HL-60 (cell line): ENCODE data around the gene DBR1.

ENCODE experiments used
- DNase-seq, 2 experiments: peaks; one replicate each; pipeline ENCODE4 v3.0.0-alpha.2; 2010 to 2020; ENCODE audit warnings: low read depth in 1 of 2, low spot score in 1 of 2
- H3K27ac ChIP-seq: fragments of 250-450 bp; sonication (Bioruptor Pico); replicated peaks from 2 replicates; pipeline ENCODE4 v1.5.1; 2020; ENCODE audit warnings: mild to moderate bottlenecking, moderate library complexity
- H3K27me3 ChIP-seq: fragments of 250-450 bp; sonication (Bioruptor Pico); 2 replicates; pipeline ENCODE4 v1.5.1; 2021; ENCODE audit warnings: mild to moderate bottlenecking, moderate library complexity; ENCODE audit not compliant: insufficient read depth, poor library complexity, severe bottlenecking
- H3K4me3 ChIP-seq: replicated peaks from 2 replicates; pipeline ENCODE4 v1.5.1; 2011; ENCODE audit warnings: mild to moderate bottlenecking, control low read depth, low read length; ENCODE audit not compliant: insufficient read depth
- GABPA ChIP-seq: IDR thresholded peaks from 2 replicates; pipeline ENCODE4 v1.6.1; 2012; ENCODE audit warnings: low read depth
- POLR2AphosphoS5 ChIP-seq: IDR thresholded peaks from 2 replicates; pipeline ENCODE4 v1.6.1; 2012; ENCODE audit warnings: low read depth
- SPI1 ChIP-seq: IDR thresholded peaks from 2 replicates; pipeline ENCODE4 v1.6.1; 2012; ENCODE audit warnings: low read depth, mild to moderate bottlenecking, borderline replicate concordance
- TF ChIP-seq, protein P1 (sequence below): IDR thresholded peaks from one replicate; pipeline ENCODE4 v1.5.1; 2011; ENCODE audit warnings: low read length, control low read depth, inconsistent platforms; ENCODE audit not compliant: insufficient read depth
- TF ChIP-seq, protein P2 (sequence below): IDR thresholded peaks from 2 replicates; pipeline ENCODE4 v1.6.1; 2012; ENCODE audit warnings: low read depth; ENCODE audit not compliant: insufficient replicate concordance

DBR1 gene

DNA sequence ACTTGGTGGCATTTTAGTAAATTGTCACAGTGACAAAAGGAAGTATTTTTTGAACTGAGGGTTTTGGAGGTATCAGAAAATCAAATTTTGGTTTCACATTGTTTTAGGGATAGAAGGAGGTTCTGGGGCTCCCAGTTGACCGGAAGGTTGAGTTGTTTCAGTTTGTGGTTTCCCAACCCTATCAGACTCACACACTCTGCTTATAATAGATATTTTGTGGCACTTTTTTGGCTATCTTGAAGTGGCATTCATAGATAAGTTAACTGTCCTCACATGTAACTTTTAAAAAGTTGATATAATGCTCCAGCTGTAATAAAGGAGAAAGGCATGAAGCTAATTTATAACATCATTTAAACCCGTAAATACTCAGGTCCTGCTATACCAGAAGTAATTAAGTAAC lies 25.1 kb upstream of the DBR1 start:
- H3K27ac ChIP-seq, result no peak overlapping the region; the same call in 1 of the 2 replicates
- no peak for DNase-seq
- H3K4me3 ChIP-seq, result no peak overlapping the region

DNA sequence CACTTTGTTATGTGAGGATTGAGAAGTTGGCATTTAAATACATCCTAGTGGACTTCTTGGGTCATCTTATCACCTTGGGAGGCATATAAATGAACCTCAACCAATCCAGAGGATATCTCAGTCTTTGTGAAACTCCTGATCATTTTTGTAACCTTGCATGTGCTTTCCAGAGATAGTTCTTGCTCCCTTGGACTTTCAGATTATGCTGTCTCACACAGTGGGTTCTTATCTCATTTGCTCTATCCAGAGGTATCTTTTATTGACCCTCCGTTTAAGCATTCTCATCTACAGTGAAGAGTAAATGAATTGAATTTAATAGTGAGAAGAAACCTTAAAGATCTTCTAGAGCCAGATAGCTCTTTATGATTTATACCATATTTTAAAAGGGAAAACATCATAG lies 22.8 kb upstream of the DBR1 start:
- no peak for DNase-seq
- Histone ChIP-seq H3K4me3 (no peak overlapping the region), H3K27me3 (no peaks in the 10 kb centered on the region), H3K27ac (no peak overlapping the region)
- TF ChIP-seq, protein P1, sequence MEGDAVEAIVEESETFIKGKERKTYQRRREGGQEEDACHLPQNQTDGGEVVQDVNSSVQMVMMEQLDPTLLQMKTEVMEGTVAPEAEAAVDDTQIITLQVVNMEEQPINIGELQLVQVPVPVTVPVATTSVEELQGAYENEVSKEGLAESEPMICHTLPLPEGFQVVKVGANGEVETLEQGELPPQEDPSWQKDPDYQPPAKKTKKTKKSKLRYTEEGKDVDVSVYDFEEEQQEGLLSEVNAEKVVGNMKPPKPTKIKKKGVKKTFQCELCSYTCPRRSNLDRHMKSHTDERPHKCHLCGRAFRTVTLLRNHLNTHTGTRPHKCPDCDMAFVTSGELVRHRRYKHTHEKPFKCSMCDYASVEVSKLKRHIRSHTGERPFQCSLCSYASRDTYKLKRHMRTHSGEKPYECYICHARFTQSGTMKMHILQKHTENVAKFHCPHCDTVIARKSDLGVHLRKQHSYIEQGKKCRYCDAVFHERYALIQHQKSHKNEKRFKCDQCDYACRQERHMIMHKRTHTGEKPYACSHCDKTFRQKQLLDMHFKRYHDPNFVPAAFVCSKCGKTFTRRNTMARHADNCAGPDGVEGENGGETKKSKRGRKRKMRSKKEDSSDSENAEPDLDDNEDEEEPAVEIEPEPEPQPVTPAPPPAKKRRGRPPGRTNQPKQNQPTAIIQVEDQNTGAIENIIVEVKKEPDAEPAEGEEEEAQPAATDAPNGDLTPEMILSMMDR, result no peak
- TF ChIP-seq, protein P2, sequence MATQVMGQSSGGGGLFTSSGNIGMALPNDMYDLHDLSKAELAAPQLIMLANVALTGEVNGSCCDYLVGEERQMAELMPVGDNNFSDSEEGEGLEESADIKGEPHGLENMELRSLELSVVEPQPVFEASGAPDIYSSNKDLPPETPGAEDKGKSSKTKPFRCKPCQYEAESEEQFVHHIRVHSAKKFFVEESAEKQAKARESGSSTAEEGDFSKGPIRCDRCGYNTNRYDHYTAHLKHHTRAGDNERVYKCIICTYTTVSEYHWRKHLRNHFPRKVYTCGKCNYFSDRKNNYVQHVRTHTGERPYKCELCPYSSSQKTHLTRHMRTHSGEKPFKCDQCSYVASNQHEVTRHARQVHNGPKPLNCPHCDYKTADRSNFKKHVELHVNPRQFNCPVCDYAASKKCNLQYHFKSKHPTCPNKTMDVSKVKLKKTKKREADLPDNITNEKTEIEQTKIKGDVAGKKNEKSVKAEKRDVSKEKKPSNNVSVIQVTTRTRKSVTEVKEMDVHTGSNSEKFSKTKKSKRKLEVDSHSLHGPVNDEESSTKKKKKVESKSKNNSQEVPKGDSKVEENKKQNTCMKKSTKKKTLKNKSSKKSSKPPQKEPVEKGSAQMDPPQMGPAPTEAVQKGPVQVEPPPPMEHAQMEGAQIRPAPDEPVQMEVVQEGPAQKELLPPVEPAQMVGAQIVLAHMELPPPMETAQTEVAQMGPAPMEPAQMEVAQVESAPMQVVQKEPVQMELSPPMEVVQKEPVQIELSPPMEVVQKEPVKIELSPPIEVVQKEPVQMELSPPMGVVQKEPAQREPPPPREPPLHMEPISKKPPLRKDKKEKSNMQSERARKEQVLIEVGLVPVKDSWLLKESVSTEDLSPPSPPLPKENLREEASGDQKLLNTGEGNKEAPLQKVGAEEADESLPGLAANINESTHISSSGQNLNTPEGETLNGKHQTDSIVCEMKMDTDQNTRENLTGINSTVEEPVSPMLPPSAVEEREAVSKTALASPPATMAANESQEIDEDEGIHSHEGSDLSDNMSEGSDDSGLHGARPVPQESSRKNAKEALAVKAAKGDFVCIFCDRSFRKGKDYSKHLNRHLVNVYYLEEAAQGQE, result no peak
- TF ChIP-seq GABPA (no peak), POLR2AphosphoS5 (no peak)

More for the DNA sequence above, 25.1 kb upstream of the DBR1 start:
- TF ChIP-seq, protein P1, result no peak
- TF ChIP-seq POLR2AphosphoS5 (no peak), SPI1 (no peak), GABPA (no peak)
- TF ChIP-seq, protein P2, result no peak
- H3K27me3 ChIP-seq, result no peaks in the 10 kb centered on the region

DNA sequence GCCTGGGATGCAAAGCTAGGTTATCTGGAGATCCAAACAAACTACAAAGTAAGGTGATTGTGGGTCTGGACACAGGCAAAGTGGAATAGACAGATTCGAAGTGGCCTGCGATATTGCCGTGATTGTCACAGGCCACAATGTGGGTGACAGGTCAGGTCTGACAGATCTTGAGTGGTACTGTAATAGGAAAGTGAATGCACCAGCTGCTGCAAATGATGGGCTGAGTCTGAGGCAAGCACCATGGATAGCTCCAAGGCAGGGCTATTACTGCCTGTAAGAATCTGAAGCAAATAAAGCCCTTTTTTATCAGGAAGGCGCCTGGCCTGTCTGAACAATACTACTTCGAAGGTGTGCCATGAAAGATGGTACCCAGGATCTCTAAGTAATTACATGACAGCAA lies 22.3 kb upstream of the DBR1 start:
- no peak for TF ChIP-seq SPI1
- TF ChIP-seq POLR2AphosphoS5, result no peak
- TF ChIP-seq, protein P2, result peak; percentile 98
- no peak overlapping the region for H3K27ac ChIP-seq
- DNase-seq, result peak in 1 of 2 experiments; percentile 44

DNA sequence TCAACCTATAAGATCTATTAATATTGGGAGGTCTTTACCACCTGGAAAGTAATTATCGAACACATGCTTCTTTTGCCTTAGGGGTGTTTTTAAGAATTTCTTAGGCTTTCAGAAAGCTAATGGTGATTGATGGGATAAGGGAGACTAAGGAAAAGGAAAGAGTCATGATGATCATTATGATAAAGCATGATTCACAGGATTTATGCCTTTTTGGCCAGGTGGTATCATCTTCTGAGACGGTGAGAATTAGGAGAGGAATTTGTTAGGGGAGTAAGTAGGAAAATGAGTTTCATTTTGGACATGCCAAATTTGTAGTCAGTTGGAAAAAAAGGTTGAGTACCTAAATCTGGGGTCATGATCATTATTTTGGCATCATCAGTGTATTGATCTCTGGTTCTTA lies 21.3 kb upstream of the DBR1 start:
- H3K27me3 ChIP-seq, result no peaks in the 10 kb centered on the region
- H3K4me3 ChIP-seq, result no peak overlapping the region
- no peak for DNase-seq
- no peak overlapping the region for H3K27ac ChIP-seq
- TF ChIP-seq GABPA (no peak), SPI1 (no peak), POLR2AphosphoS5 (no peak)
- TF ChIP-seq, protein P2, result no peak
- TF ChIP-seq, protein P1, result no peak

More for the DNA sequence above, 22.3 kb upstream of the DBR1 start:
- H3K4me3 ChIP-seq, result no peak overlapping the region
- H3K27me3 ChIP-seq, result no peaks in the 10 kb centered on the region
